ENCODE measurements around the gene ZMIZ1. TPM values are rescaled to one million over a fixed set of nuclear protein-coding genes. Genes with fewer than 3 reads are reported as not detected.

The ZMIZ1 gene
- polyA plus RNA-seq, 1 donor from 2014 or later = 26.8 TPM

- H3K79me2 ChIP-seq (replicated peaks; ENCODE audit: insufficient read depth, low read length) = peaks cover 7% of the 10 kb centered on the region
- H3K36me3 ChIP-seq (ENCODE audit: insufficient read depth, low read length) = no peaks in the 10 kb centered on the region
- no peak overlapping the region for H3K27ac ChIP-seq (ENCODE audit: low read length)
- H3K9me3 ChIP-seq (ENCODE audit: low read length) = no peaks in the 10 kb centered on the region
- H3K9ac ChIP-seq (ENCODE audit: low read length) = no peak overlapping the region
- TF ChIP-seq CTCF (IDR thresholded peaks at IDR 0.05; ENCODE audit: poor library complexity, severe bottlenecking) = no peak
- no peak for TF ChIP-seq SMC3 (conservative IDR thresholded peaks at IDR 0.05; ENCODE audit: poor library complexity)
- TF ChIP-seq EZH2 (IDR thresholded peaks at IDR 0.05; ENCODE audit: borderline replicate concordance, insufficient read depth, low read length, poor library complexity, severe bottlenecking) = no peak
- TF ChIP-seq EP300 (conservative IDR thresholded peaks at IDR 0.05; ENCODE audit: poor library complexity, severe bottlenecking) = no peak
- TF ChIP-seq POLR2AphosphoS5 (IDR thresholded peaks at IDR 0.05) = no peak
- no peak for TF ChIP-seq RAD21 (conservative IDR thresholded peaks at IDR 0.05)
- no peaks in the 10 kb centered on the region for H3K9me2 ChIP-seq (ENCODE audit: insufficient read depth, low read length)
- no peak overlapping the region for H3K4me3 ChIP-seq (ENCODE audit: low read length)
- H3K27me3 ChIP-seq (ENCODE audit: insufficient read depth, low read depth, low read length) = no peaks in the 10 kb centered on the region
- H3K4me2 ChIP-seq (ENCODE audit: low read length) = no peak overlapping the region
- no peaks in the 10 kb centered on the region for H3F3A ChIP-seq (ENCODE audit: insufficient read depth, low read length, poor library complexity, severe bottlenecking)
- H2AFZ ChIP-seq (ENCODE audit: low read depth, low read length) = no peak overlapping the region
- H4K20me1 ChIP-seq (ENCODE audit: insufficient read depth) = peaks cover 13% of the 10 kb centered on the region
Measured at GRCh38 chr10:79160191-79160590, 91.4 kb downstream of the ZMIZ1 start.

- Histone ChIP-seq H3K9me2 (ENCODE audit: insufficient read depth, low read length) (no peaks in the 10 kb centered on the region), H3K27me3 (ENCODE audit: insufficient read depth, low read depth, low read length) (no peaks in the 10 kb centered on the region), H2AFZ (ENCODE audit: low read depth, low read length) (no peak overlapping the region), H3K4me3 (ENCODE audit: low read length) (no peak overlapping the region), H3F3A (ENCODE audit: insufficient read depth, low read length, poor library complexity, severe bottlenecking) (no peaks in the 10 kb centered on the region), H3K4me2 (ENCODE audit: low read length) (no peak overlapping the region), H3K9ac (ENCODE audit: low read length) (no peak overlapping the region), H3K27ac (ENCODE audit: low read length) (no peak overlapping the region), H3K36me3 (ENCODE audit: insufficient read depth, low read length) (no peaks in the 10 kb centered on the region), H3K79me2 (replicated peaks; ENCODE audit: insufficient read depth, low read length) (peaks cover 7% of the 10 kb centered on the region), H4K20me1 (ENCODE audit: insufficient read depth) (peaks cover 12% of the 10 kb centered on the region), H3K9me3 (ENCODE audit: low read length) (no peaks in the 10 kb centered on the region)
- TF ChIP-seq SMC3 (conservative IDR thresholded peaks at IDR 0.05; ENCODE audit: poor library complexity) = no peak
Measured at GRCh38 chr10:79161557-79161956, 92.8 kb downstream of the ZMIZ1 start.

- no peaks in the 10 kb centered on the region for H3K9me2 ChIP-seq (ENCODE audit: insufficient read depth, low read length)
- H3K27me3 ChIP-seq (ENCODE audit: insufficient read depth, low read depth, low read length) = no peaks in the 10 kb centered on the region
Measured at GRCh38 chr10:79162022-79162421, 93.3 kb downstream of the ZMIZ1 start.

More at GRCh38 chr10:79162022-79162421, 93.3 kb downstream of the ZMIZ1 start:
- Histone ChIP-seq H2AFZ (ENCODE audit: low read depth, low read length) (no peak overlapping the region), H3K9ac (ENCODE audit: low read length) (no peak overlapping the region), H3K36me3 (ENCODE audit: insufficient read depth, low read length) (no peaks in the 10 kb centered on the region), H3K9me3 (ENCODE audit: low read length) (no peaks in the 10 kb centered on the region), H4K20me1 (ENCODE audit: insufficient read depth) (peaks cover 9% of the 10 kb centered on the region), H3K27ac (ENCODE audit: low read length) (no peak overlapping the region), H3K4me2 (ENCODE audit: low read length) (no peak overlapping the region), H3K4me3 (ENCODE audit: low read length) (no peak overlapping the region), H3K79me2 (replicated peaks; ENCODE audit: insufficient read depth, low read length) (peaks cover 7% of the 10 kb centered on the region), H3F3A (ENCODE audit: insufficient read depth, low read length, poor library complexity, severe bottlenecking) (no peaks in the 10 kb centered on the region)
- TF ChIP-seq SMC3 (conservative IDR thresholded peaks at IDR 0.05; ENCODE audit: poor library complexity) (no peak), CTCF (IDR thresholded peaks at IDR 0.05; ENCODE audit: poor library complexity, severe bottlenecking) (no peak), MXI1 (conservative IDR thresholded peaks at IDR 0.05; ENCODE audit: poor library complexity, severe bottlenecking) (no peak), TAF1 (IDR thresholded peaks at IDR 0.05; ENCODE audit: low read depth) (no peak), EP300 (conservative IDR thresholded peaks at IDR 0.05; ENCODE audit: poor library complexity, severe bottlenecking) (no peak), REST (IDR thresholded peaks at IDR 0.05; ENCODE audit: borderline replicate concordance) (no peak), EZH2 (IDR thresholded peaks at IDR 0.05; ENCODE audit: borderline replicate concordance, insufficient read depth, low read length, poor library complexity, severe bottlenecking) (no peak), POLR2AphosphoS5 (IDR thresholded peaks at IDR 0.05) (no peak), RAD21 (conservative IDR thresholded peaks at IDR 0.05) (no peak)
